Heart right ventricle (tissue), 16 donors: ENCODE data around the gene NUTM2E. TPM values are rescaled to one million over a fixed set of nuclear protein-coding genes. Genes with fewer than 3 reads are reported as not detected.
"Not testable (repeated sequence)": the region's sequence is repeated elsewhere in the genome, so short reads cannot be mapped to it uniquely, and the experiment has no call there.

Experiments
- ATAC-seq, 8 donors: fragments of 200-7000 bp; cut with Tn5 transposase; one replicate each; pipeline ENCODE4 v1.9.1; 2020; ENCODE audit warnings: mild to moderate bottlenecking in 8 of 8, moderate library complexity in 8 of 8, moderate number of reproducible peaks in 1 of 8
- DNase-seq, 2 donors: peaks; one replicate each; pipeline ENCODE4 v3.0.0-alpha.2; 2020
- H3K27ac ChIP-seq, 10 donors: fragments of 200-600 bp; sonication (generic) in 2 of 10; one replicate each; pipeline versions ENCODE4 v1.5.0 to v1.8.0; 2020 to 2022; ENCODE audit warnings: mild to moderate bottlenecking in 3 of 10
- H3K27me3 ChIP-seq, 7 donors: fragments of 200-600 bp; one replicate each; pipeline ENCODE4 v1.8.0; 2021 to 2022; ENCODE audit warnings: mild to moderate bottlenecking in 2 of 7
- H3K36me3 ChIP-seq, 9 donors: fragments of 200-600 bp; sonication (generic) in 1 of 9; one replicate each; pipeline versions ENCODE4 v1.5.0 to v1.8.0; 2020 to 2022; ENCODE audit warnings: mild to moderate bottlenecking in 2 of 9
- H3K4me1 ChIP-seq, 9 donors: fragments of 200-600 bp; sonication (generic) in 1 of 9; one replicate each; pipeline versions ENCODE4 v1.5.0 to v1.8.0; 2020 to 2022; ENCODE audit warnings: mild to moderate bottlenecking in 4 of 9
- H3K4me3 ChIP-seq, 10 donors: fragments of 200-600 bp; sonication (generic) in 2 of 10; one replicate each; pipeline versions ENCODE4 v1.5.0 to v1.8.0; 2020 to 2022; ENCODE audit warnings: mild to moderate bottlenecking in 7 of 10, moderate library complexity in 2 of 10
- H3K9me3 ChIP-seq, 11 donors: fragments of 200-600 bp in 10 of 11; sonication (generic) in 2 of 11; one replicate each; pipeline versions ENCODE4 v1.5.0 to v1.8.0; 2013 to 2022; ENCODE audit warnings: mild to moderate bottlenecking in 2 of 11, control low read depth in 1 of 11, moderate library complexity in 1 of 11
- WGBS, 2 donors: extraction: QIAGEN DNeasy Blood & Tissue Kit; methylation state at CpG; one replicate each; pipeline ENCODE4 v1.1.7; 2013; ENCODE audit warnings: inconsistent platforms in 1 of 2; 5-methylcytosine and 5-hydroxymethylcytosine counted together
- intact Hi-C, 10 donors: fragments of 100-400 bp; cut with DNase I; formaldehyde crosslinking; loops; one replicate each; pipeline versions ENCODE4 v1.11.1 to v1.14.2; 2022
- polyA plus RNA-seq, 2 donors: library from polyadenylated mRNA; stranded (reverse); fragments of 200-250 nt; gene quantifications; one replicate each; pipeline ENCODE4 v1.2.3, GENCODE V29; 2013
- total RNA-seq, 10 donors: library from RNA; stranded (reverse); fragmentation: NEBNext Ultra II Directional in 3 of 10; extraction: Animal tissue kit (Norgen Biotek cat#: 25700) in 3 of 10; gene quantifications; one replicate each; pipeline versions ENCODE4 v1.2.1 to v1.2.4, GENCODE V29; 2021 to 2023
- donor health status: Arrhythmogenic right ventricular cardiomyopathy.
- donor health status: ischemic (EF 13 %, LVEDD 7.1; RV severe dilation, severe dysfunction).
- donor health status: healthy with polysubstance abuse.
- donor health status: DM: no; HTN: yes; CAD: no.
- donor health status: DM: no; HTN: no; CAD: no.
- donor health status: ischemic (EF 25% LVEDD 6.9; RV normal size, moderate dysfunction).
- donor health status: ischemic (EF 25% LVEDD 5.7; RV mildly dilated, moderate dysfunction).
- donor health status: healthy.
- donor health status: DM: yes; HTN: yes; CAD: no.
- donor health status: Ischemic cardiomyopathy.
- donor health status: ischemic (EF 35%, LVEDD 5.7; RV mildly dilated, moderate dysfunction).
- donor health status: nonischemic (EF 11% LVEDD 7.7; RV severe dilation, severe dysfunction).
- donor health status: DM: yes; HTN: yes; CAD: no.
- donor health status: PGD.
- donor health status: ischemic (EF 29% LVEDD 5.4; RV normal size, mild dysfunction).
- donor health status: nonischemic (EF 23%, LVEDD 6.1; RV moderate dilation, normal function).

Gene NUTM2E
- total and polyA plus RNA-seq, 12 donors = 0.09 to 0.28 (median 0.17) TPM; not detected in 8

- ATAC-seq = peak in 7 of 8 donors; percentile 58 to 89 (median 71)
Observed at GRCh38 chr10:79853191-79853854, 26.8 kb downstream of the NUTM2E start.

GRCh38 chr10:79862269-79862668 is 35.7 kb downstream of the NUTM2E start:
- DNase-seq, ATAC-seq, intact Hi-C loops, H3K27me3 ChIP-seq, H3K4me1 ChIP-seq, H3K27ac ChIP-seq, H3K4me3 ChIP-seq, H3K36me3 ChIP-seq, H3K9me3 ChIP-seq: not testable (repeated sequence)
- 100% methylated on average over 1 of the region's 1 CpG; no CpG with 5 or more reads in 1 of the 2 donors for WGBS, 2 donors

More at GRCh38 chr10:79853191-79853854, 26.8 kb downstream of the NUTM2E start:
- H3K27ac ChIP-seq, intact Hi-C loops, H3K36me3 ChIP-seq, H3K4me3 ChIP-seq, H3K9me3 ChIP-seq, DNase-seq, H3K27me3 ChIP-seq, H3K4me1 ChIP-seq: not testable (repeated sequence)
- WGBS, 2 donors = 55 to 59% methylated on average over 7 of the region's 8 CpGs

GRCh38 chr10:79862803-79863202 is 36.3 kb downstream of the NUTM2E start:
- ATAC-seq, H3K27ac ChIP-seq, intact Hi-C loops, H3K27me3 ChIP-seq, H3K4me3 ChIP-seq, DNase-seq, H3K36me3 ChIP-seq, H3K4me1 ChIP-seq, H3K9me3 ChIP-seq: not testable (repeated sequence)
- WGBS, 2 donors = 43 to 52% methylated on average over 3 of the region's 3 CpGs

GRCh38 chr10:79866903-79867551 is 40.5 kb downstream of the NUTM2E start:
- H3K27me3 ChIP-seq, DNase-seq, H3K36me3 ChIP-seq, ATAC-seq, H3K4me1 ChIP-seq, H3K27ac ChIP-seq, H3K9me3 ChIP-seq, H3K4me3 ChIP-seq, intact Hi-C loops: not testable (repeated sequence)
- WGBS, 2 donors = 87 to 92% methylated on average over 3 of the region's 9 CpGs

GRCh38 chr10:79868023-79868422 is 41.5 kb downstream of the NUTM2E start:
- DNase-seq, H3K27ac ChIP-seq, intact Hi-C loops, H3K27me3 ChIP-seq, ATAC-seq, H3K36me3 ChIP-seq, H3K4me3 ChIP-seq, H3K4me1 ChIP-seq, H3K9me3 ChIP-seq: not testable (repeated sequence)
- WGBS, 2 donors = 59 to 76% methylated on average over 4 to 5 of the region's 7 CpGs

GRCh38 chr10:79869439-79870097 is 43.0 kb downstream of the NUTM2E start:
- H3K27me3 ChIP-seq, H3K27ac ChIP-seq, H3K9me3 ChIP-seq, DNase-seq, H3K36me3 ChIP-seq, intact Hi-C loops, H3K4me3 ChIP-seq, H3K4me1 ChIP-seq: not testable (repeated sequence)
- peak in 7 of 8 donors; percentile 49 to 94 (median 82) for ATAC-seq
- whole genome bisulfite sequencing, 2 donors = 34% methylated on average over 5 of the region's 5 CpGs

- H3K36me3 ChIP-seq, H3K27ac ChIP-seq, H3K4me3 ChIP-seq, ATAC-seq, H3K4me1 ChIP-seq, intact Hi-C loops, H3K9me3 ChIP-seq, H3K27me3 ChIP-seq, DNase-seq: not testable (repeated sequence)
- 94 to 99% methylated on average over 2 of the region's 4 CpGs for WGBS, 2 donors
Observed at GRCh38 chr10:79871729-79872128, 45.2 kb downstream of the NUTM2E start.

Other genes starting within 250 kb of the NUTM2E start
- under 1 TPM in 1 of 10 donors, not detected in 9; 0.55 TPM for gene SFTPA1, start 215.8 kb upstream of the NUTM2E start, total RNA-seq
- gene SFTPA1, start 215.8 kb upstream of the NUTM2E start, polyA plus RNA-seq = under 1 TPM in 1 of 2 donors, not detected in 1; 0.28 TPM
- gene NUTM2B, start 123.5 kb upstream of the NUTM2E start, total RNA-seq = 1 to 10 TPM in 4 of 10 donors, under 1 TPM in 6; 0.37 to 1.9 (median 0.64) TPM
- 1 to 10 TPM in 1 of 2 donors, under 1 TPM in 1; 0.01 to 3.3 TPM for gene NUTM2B, start 123.5 kb upstream of the NUTM2E start, polyA plus RNA-seq
- 1 to 10 TPM in 4 of 10 donors, under 1 TPM in 6; 0.29 to 2.2 (median 0.87) TPM for gene SFTPD, start 122.4 kb downstream of the NUTM2E start, total RNA-seq
- gene SFTPD, start 122.4 kb downstream of the NUTM2E start, polyA plus RNA-seq = under 1 TPM in 1 of 2 donors, not detected in 1; 0.22 TPM